Measurements from ENCODE around the gene CRABP2.
A peak's percentile ranks its signal among the peaks of the same experiment; 100 is the strongest.

CRABP2 gene

GRCh38 chr1:156689035-156689952 is 16.1 kb downstream of the CRABP2 start:
- peak; percentile 77 for DNase-seq

GRCh38 chr1:156684227-156684782 is 21.1 kb downstream of the CRABP2 start:
- no peak for DNase-seq

GRCh38 chr1:156682166-156682890 is 23.1 kb downstream of the CRABP2 start:
- no peak for DNase-seq

- DNase-seq = no peak
These were observed 24.0 kb downstream of the CRABP2 start for GRCh38 chr1:156681196-156681960.

GRCh38 chr1:156680056-156680455 is 25.3 kb downstream of the CRABP2 start:
- DNase-seq = no peak

DNA sequence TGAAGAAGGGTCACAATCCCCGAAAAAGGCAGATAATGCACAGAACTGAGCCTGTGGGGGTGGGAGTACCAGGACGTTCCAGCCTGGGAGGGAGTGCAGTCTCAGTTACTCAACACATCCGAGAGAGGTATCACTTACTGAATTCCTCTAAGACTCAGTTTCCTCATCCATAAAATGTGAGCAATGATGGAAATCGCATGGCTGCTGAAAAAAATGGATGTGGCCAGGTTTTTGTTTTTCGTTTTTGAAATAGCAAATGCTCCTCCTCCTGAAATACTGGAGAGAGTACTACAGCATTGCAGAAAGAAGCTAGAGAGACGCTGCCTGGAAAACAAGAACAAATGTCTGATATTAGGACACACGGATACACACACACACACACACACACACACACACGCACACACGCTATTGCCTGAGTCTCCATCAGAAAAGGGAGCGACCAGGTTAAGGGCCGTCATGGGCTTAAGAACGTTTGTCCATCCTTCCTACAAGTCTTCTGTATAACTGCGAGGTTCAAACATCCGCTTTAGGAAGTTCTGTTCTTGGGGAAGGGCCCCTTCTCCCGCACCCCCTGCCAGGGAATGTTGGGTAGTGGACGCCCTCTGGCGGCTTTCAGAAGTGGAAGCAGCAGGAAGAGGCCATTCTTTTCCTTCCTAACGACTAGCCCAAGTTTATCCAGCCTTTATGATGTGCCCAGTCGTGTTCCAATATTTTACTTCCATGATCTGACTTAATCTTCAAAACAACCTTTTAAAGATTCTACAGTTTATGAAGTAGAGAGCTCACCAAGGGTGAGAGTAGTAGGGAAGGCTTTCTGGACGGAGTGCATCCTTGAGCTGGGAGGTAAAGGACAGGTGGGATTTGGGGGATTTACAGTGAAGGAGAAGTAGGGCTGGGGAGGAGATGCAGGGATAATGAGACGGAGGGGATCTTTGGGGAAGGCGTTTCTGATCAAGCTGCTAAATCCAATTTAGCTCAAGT is 27.5 kb downstream of the CRABP2 start:
- no peak for DNase-seq

GRCh38 chr1:156676820-156677615 is 28.4 kb downstream of the CRABP2 start, which contains the start of gene NES:
Gene NES (minus strand): TSS chr1:156677407. CDS start chr1:156677264, 143 bp downstream.
- DNase-seq = no peak

- no peak for DNase-seq
These were observed 29.1 kb downstream of the CRABP2 start for GRCh38 chr1:156676114-156676819.

GRCh38 chr1:156675210-156676113 is 29.9 kb downstream of the CRABP2 start:
- no peak for DNase-seq

DNA sequence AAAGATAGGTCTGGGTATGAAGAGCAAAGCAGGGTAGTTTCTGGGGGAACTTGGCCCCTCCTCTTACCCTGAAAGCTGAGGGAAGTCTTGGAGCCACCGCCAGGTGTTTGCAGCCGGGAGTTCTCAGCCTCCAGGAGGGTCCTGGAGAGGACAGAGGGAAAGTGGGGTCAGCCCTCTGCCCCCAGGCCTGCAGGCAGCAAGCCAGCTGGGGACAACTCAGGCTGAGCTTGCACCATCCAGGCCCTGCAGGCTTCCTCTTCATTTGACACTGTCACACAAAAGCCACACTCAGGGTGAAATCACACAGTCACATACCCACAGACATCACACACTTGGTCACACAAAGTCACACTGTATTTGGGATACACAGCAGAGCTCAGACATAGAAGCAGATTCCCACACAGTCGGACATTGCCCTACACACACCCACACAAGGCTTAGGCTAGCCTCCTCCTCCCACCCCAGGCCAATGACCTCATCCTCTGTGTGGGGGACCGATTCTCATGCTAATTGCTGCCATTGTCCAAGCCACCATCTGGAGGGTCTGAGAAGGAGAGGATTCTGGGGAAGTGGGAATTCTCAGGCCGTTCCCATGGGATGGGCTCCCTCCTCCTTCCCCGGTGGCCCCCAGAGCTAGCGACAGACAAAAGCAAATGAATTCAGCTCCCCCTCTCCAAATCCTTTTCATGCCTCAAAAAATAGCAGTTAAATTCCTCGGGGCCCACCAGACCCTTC is 31.8 kb downstream of the CRABP2 start:
- DNase-seq = no peak

GRCh38 chr1:156671804-156672203 is 33.6 kb downstream of the CRABP2 start:
- no peak for DNase-seq

- no peak for DNase-seq
These were observed 34.6 kb downstream of the CRABP2 start for GRCh38 chr1:156670791-156671190.

DNA sequence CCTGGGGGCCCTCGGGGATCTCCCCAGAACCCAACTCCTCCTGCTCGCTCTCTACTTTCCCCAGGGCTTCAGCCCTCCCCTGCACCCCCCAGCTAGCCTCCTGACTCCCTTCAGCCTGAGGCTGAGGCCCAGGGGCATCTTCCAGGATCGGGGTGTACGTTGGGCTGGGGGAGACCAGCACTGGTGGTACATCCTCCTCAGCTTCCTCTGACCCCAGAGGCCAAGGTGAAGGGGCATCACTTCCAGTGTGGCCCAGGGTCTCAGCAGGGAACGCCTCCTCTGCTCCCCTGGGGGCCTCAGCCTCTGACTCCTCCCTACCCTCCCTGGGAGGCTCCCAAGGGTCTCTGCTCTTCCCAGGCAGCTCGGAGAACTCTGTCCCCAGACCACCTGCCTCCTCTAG is 35.0 kb downstream of the CRABP2 start:
- no peak for DNase-seq

DNA sequence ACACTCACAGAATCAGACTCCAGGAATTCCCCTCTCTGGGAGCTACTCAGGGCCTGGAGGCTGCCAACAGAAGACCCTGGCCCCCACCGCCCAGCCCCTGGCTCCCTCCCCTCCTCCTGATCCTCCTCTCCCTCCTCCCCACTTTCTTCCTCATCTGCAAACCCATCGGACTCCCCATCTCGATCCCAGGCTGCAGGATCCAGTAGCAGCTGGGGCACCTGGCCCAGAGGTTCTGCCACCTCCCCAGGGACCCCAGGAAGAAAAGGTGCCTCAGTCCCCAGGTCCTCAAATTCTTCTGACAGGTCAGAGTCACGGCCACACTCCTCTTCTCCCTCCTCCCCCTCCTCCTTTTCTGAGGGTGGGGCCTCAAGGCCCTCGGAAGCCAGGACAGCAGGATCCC is 35.6 kb downstream of the CRABP2 start:
- DNase-seq = no peak

GRCh38 chr1:156668801-156669637 is 36.4 kb downstream of the CRABP2 start:
- DNase-seq = no peak

DNA sequence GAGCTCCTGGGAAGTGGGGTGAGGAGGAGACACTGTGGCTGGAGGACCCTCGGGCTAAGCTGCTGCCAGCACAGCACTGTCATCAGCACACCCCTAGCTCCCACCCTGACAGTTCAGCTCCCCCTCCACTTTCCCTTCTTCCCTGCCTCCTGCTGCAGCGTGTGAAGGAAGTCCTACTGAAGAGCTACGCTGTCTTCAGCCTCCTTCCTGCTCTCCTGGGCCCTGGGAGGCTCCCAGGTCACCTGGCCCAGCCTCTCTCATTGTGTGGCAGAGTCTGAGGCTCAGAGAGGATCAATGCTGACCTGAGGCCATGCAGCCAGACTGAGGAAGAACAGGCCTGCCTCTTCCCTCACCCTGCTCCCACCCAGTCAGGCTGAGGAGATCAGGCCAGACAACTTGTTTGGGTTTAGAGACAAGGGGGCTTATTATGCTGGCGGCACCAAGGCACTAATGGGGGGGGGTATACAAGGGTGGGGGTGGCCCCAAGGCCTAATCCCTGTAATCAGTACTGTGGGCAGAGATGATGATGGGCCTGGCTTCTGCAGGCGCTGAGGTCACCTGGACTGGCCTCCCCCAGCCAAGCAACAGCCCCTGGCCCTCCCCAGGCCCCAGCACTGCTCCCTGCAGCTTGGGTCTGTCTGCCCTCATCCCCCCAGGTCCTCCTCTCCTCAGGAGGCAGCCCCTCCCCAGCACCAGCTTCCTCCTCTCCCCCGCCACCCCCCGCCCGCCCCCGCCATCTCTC is 37.2 kb downstream of the CRABP2 start:
- no peak for DNase-seq

GRCh38 chr1:156667610-156667967 is 37.8 kb downstream of the CRABP2 start:
- no peak for DNase-seq
